ENCODE results near the gene PHACTR3. TPM values are rescaled to one million over a fixed set of nuclear protein-coding genes. Genes with fewer than 3 reads are reported as not detected.

Gene PHACTR3
- total and polyA plus RNA-seq, 2 donors, result 2.9 to 35.8 TPM

DNA sequence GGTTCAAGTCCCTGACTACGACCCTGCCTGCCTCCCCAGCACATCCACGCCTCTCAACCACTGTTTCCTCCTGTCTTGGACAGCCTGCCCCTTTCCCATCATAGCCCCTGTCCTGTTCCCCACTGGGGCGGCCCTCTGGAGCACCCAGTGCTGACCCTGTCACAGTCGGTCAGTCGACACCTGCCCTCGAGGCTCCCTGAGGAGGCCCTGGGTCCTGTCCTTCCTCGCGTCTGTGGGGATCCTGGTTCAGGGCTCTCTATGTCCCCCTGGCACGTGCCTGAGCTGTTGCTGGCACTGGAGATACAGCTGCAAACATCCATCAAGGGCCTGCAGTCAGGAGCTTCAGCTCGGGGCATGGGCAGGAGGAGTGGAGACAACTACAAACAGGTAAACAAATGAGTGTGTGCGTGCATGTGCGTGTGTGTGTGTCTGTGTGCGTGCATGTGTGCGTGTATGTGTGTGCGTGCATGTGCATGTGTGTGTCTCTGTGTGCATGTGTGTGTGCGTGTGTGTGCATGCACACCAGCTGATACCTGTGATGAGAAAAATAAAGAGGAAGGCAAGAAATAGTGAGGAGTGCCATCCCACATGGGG lies 132.8 kb downstream of the PHACTR3 start:
- no peak for DNase-seq (ENCODE audit: low read depth in 6 of 9, low spot score in 9 of 9)
- Histone ChIP-seq H3K27me3 (ENCODE audit: control insufficient read depth in 2 of 2, insufficient read depth in 1 of 2, low read length in 1 of 2) (no peaks in the 10 kb centered on the region), H3K4me3 (ENCODE audit: low read length in 2 of 2) (no peak overlapping the region), H3K27ac (ENCODE audit: low read depth in 1 of 2, low read length in 1 of 2) (no peak overlapping the region), H3K36me3 (ENCODE audit: control insufficient read depth in 2 of 2, insufficient read depth in 2 of 2, low read length in 1 of 2) (no peaks in the 10 kb centered on the region), H3K9me3 (ENCODE audit: control insufficient read depth in 2 of 2, insufficient read depth in 1 of 2, low read length in 1 of 2) (no peaks in the 10 kb centered on the region), H3K4me1 (ENCODE audit: control insufficient read depth in 2 of 2, insufficient read depth in 2 of 2, low read length in 2 of 2) (no peaks in the 10 kb centered on the region)
- 87% methylated on average over 16 of the region's 16 CpGs for WGBS

DNA sequence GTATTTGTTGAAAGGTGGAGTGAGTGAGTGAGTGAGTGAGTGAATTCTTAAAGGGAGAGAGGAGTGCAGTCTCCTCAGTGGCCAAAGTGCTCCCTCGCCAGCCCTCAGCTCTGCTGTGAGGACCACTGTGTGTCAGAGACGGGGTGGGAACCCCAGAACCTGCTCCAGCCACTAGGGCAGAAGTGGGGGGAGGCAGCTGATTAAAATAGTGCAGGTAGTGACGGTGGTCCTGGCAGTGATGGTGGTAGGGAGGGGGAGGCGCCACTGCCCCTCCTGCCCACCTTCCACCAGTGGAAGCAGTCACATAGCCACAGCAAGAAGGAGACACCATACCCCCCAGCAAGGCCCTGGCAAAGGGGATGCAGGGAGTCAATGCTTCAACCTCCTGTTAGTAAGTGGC lies 133.5 kb downstream of the PHACTR3 start:
- Histone ChIP-seq H3K36me3 (ENCODE audit: control insufficient read depth in 2 of 2, insufficient read depth in 2 of 2, low read length in 1 of 2) (no peaks in the 10 kb centered on the region), H3K27me3 (ENCODE audit: control insufficient read depth in 2 of 2, insufficient read depth in 1 of 2, low read length in 1 of 2) (no peaks in the 10 kb centered on the region), H3K4me1 (ENCODE audit: control insufficient read depth in 2 of 2, insufficient read depth in 2 of 2, low read length in 2 of 2) (no peaks in the 10 kb centered on the region), H3K4me3 (ENCODE audit: low read length in 2 of 2) (no peak overlapping the region), H3K9me3 (ENCODE audit: control insufficient read depth in 2 of 2, insufficient read depth in 1 of 2, low read length in 1 of 2) (no peaks in the 10 kb centered on the region), H3K27ac (ENCODE audit: low read depth in 1 of 2, low read length in 1 of 2) (no peak overlapping the region)
- DNase-seq (ENCODE audit: low read depth in 6 of 9, low spot score in 9 of 9), result no peak
- 77% methylated on average over 4 of the region's 4 CpGs for WGBS

GRCh38 chr20:59738851-59739250 lies 134.5 kb downstream of the PHACTR3 start:
- H3K9me3 ChIP-seq (ENCODE audit: control insufficient read depth in 2 of 2, insufficient read depth in 1 of 2, low read length in 1 of 2), result no peaks in the 10 kb centered on the region
- no peak for DNase-seq (ENCODE audit: low read depth in 6 of 9, low spot score in 9 of 9)
- no peaks in the 10 kb centered on the region for H3K4me1 ChIP-seq (ENCODE audit: control insufficient read depth in 2 of 2, insufficient read depth in 2 of 2, low read length in 2 of 2)
- 68% methylated on average over 4 of the region's 4 CpGs for WGBS
- H3K4me3 ChIP-seq (ENCODE audit: low read length in 2 of 2), result no peak overlapping the region
- H3K27me3 ChIP-seq (ENCODE audit: control insufficient read depth in 2 of 2, insufficient read depth in 1 of 2, low read length in 1 of 2), result no peaks in the 10 kb centered on the region
- no peak overlapping the region for H3K27ac ChIP-seq (ENCODE audit: low read depth in 1 of 2, low read length in 1 of 2)
- no peaks in the 10 kb centered on the region for H3K36me3 ChIP-seq (ENCODE audit: control insufficient read depth in 2 of 2, insufficient read depth in 2 of 2, low read length in 1 of 2)

DNA sequence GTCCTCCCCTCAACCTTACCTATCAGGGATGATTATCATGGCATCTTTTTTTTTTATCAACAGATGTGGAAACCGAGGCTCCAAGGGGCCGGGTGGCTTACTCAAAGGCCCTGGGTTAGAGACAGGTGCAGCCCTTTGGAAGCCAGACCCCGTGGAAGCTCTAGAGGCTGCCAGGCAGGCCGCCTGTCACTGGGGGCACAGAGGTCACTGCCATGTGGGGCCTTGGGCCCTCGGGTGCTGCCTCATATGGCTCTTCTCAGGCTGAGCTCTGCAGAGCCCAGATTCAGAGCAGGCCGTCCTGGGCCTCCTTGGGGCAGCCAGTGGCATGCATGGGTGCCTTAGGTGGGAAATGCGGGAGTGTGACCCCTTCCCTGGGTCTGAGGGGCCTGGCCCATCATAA lies 136.3 kb downstream of the PHACTR3 start:
- H3K4me1 ChIP-seq (ENCODE audit: control insufficient read depth in 2 of 2, insufficient read depth in 2 of 2, low read length in 2 of 2), result no peaks in the 10 kb centered on the region
- H3K9me3 ChIP-seq (ENCODE audit: control insufficient read depth in 2 of 2, insufficient read depth in 1 of 2, low read length in 1 of 2), result no peaks in the 10 kb centered on the region
- H3K36me3 ChIP-seq (ENCODE audit: control insufficient read depth in 2 of 2, insufficient read depth in 2 of 2, low read length in 1 of 2), result no peaks in the 10 kb centered on the region
- WGBS, result 83% methylated on average over 7 of the region's 7 CpGs
- H3K27me3 ChIP-seq (ENCODE audit: control insufficient read depth in 2 of 2, insufficient read depth in 1 of 2, low read length in 1 of 2), result no peaks in the 10 kb centered on the region
- H3K27ac ChIP-seq (ENCODE audit: low read depth in 1 of 2, low read length in 1 of 2), result no peak overlapping the region
- no peak overlapping the region for H3K4me3 ChIP-seq (ENCODE audit: low read length in 2 of 2)
- DNase-seq (ENCODE audit: low read depth in 6 of 9, low spot score in 9 of 9), result no peak

GRCh38 chr20:59741073-59741472 lies 136.7 kb downstream of the PHACTR3 start:
- H3K4me1 ChIP-seq (ENCODE audit: control insufficient read depth in 2 of 2, insufficient read depth in 2 of 2, low read length in 2 of 2), result no peaks in the 10 kb centered on the region
- H3K36me3 ChIP-seq (ENCODE audit: control insufficient read depth in 2 of 2, insufficient read depth in 2 of 2, low read length in 1 of 2), result no peaks in the 10 kb centered on the region
- no peak overlapping the region for H3K27ac ChIP-seq (ENCODE audit: low read depth in 1 of 2, low read length in 1 of 2)
- 92% methylated on average over 12 of the region's 12 CpGs for WGBS
- no peaks in the 10 kb centered on the region for H3K9me3 ChIP-seq (ENCODE audit: control insufficient read depth in 2 of 2, insufficient read depth in 1 of 2, low read length in 1 of 2)
- H3K4me3 ChIP-seq (ENCODE audit: low read length in 2 of 2), result no peak overlapping the region
- no peak for DNase-seq (ENCODE audit: low read depth in 6 of 9, low spot score in 9 of 9)
- no peaks in the 10 kb centered on the region for H3K27me3 ChIP-seq (ENCODE audit: control insufficient read depth in 2 of 2, insufficient read depth in 1 of 2, low read length in 1 of 2)

- Histone ChIP-seq H3K36me3 (ENCODE audit: control insufficient read depth in 2 of 2, insufficient read depth in 2 of 2, low read length in 1 of 2) (no peaks in the 10 kb centered on the region), H3K4me3 (ENCODE audit: low read length in 2 of 2) (no peak overlapping the region), H3K9me3 (ENCODE audit: control insufficient read depth in 2 of 2, insufficient read depth in 1 of 2, low read length in 1 of 2) (no peaks in the 10 kb centered on the region), H3K27ac (ENCODE audit: low read depth in 1 of 2, low read length in 1 of 2) (no peak overlapping the region), H3K27me3 (ENCODE audit: control insufficient read depth in 2 of 2, insufficient read depth in 1 of 2, low read length in 1 of 2) (no peaks in the 10 kb centered on the region), H3K4me1 (ENCODE audit: control insufficient read depth in 2 of 2, insufficient read depth in 2 of 2, low read length in 2 of 2) (no peaks in the 10 kb centered on the region)
- 85% methylated on average over 24 of the region's 24 CpGs for WGBS
- no peak for DNase-seq (ENCODE audit: low read depth in 6 of 9, low spot score in 9 of 9)
These were observed 138.2 kb downstream of the PHACTR3 start for GRCh38 chr20:59742351-59743095.

- H3K4me3 ChIP-seq (ENCODE audit: low read length in 2 of 2), result no peak overlapping the region
- H3K27ac ChIP-seq (ENCODE audit: low read depth in 1 of 2, low read length in 1 of 2), result no peak overlapping the region
- H3K27me3 ChIP-seq (ENCODE audit: control insufficient read depth in 2 of 2, insufficient read depth in 1 of 2, low read length in 1 of 2), result no peaks in the 10 kb centered on the region
- no peaks in the 10 kb centered on the region for H3K9me3 ChIP-seq (ENCODE audit: control insufficient read depth in 2 of 2, insufficient read depth in 1 of 2, low read length in 1 of 2)
- WGBS, result 73% methylated on average over 9 of the region's 9 CpGs
- H3K36me3 ChIP-seq (ENCODE audit: control insufficient read depth in 2 of 2, insufficient read depth in 2 of 2, low read length in 1 of 2), result no peaks in the 10 kb centered on the region
- H3K4me1 ChIP-seq (ENCODE audit: control insufficient read depth in 2 of 2, insufficient read depth in 2 of 2, low read length in 2 of 2), result no peaks in the 10 kb centered on the region
- no peak for DNase-seq (ENCODE audit: low read depth in 6 of 9, low spot score in 9 of 9)
These were observed 139.0 kb downstream of the PHACTR3 start for GRCh38 chr20:59743308-59743707.

GRCh38 chr20:59743767-59744485 lies 139.6 kb downstream of the PHACTR3 start:
- DNase-seq (ENCODE audit: low read depth in 6 of 9, low spot score in 9 of 9), result no peak
- Histone ChIP-seq H3K4me1 (ENCODE audit: control insufficient read depth in 2 of 2, insufficient read depth in 2 of 2, low read length in 2 of 2) (no peaks in the 10 kb centered on the region), H3K27ac (ENCODE audit: low read depth in 1 of 2, low read length in 1 of 2) (no peak overlapping the region), H3K27me3 (ENCODE audit: control insufficient read depth in 2 of 2, insufficient read depth in 1 of 2, low read length in 1 of 2) (no peaks in the 10 kb centered on the region), H3K36me3 (ENCODE audit: control insufficient read depth in 2 of 2, insufficient read depth in 2 of 2, low read length in 1 of 2) (no peaks in the 10 kb centered on the region), H3K9me3 (ENCODE audit: control insufficient read depth in 2 of 2, insufficient read depth in 1 of 2, low read length in 1 of 2) (no peaks in the 10 kb centered on the region), H3K4me3 (ENCODE audit: low read length in 2 of 2) (no peak overlapping the region)
- whole genome bisulfite sequencing, result 78% methylated on average over 21 of the region's 21 CpGs

DNA sequence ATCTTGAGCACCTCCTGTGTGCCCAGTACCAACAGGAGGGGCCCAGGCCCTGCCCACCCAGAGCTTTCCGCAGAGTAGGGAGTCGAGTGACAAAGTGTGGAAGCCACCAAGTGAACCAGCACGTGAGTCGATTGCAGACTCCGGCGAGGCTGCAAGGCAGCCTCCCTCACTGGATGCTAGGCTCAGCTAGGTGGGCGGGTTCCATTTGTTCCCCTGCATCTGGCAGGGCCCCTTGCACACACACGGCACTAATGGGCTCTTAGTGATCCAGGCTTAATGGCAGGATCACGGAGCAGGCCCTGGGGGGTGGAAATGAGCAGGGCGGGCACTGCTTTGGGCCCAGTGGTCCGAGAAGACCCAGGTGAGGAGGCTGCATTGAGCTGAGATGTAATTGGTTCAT lies 140.4 kb downstream of the PHACTR3 start:
- H3K4me3 ChIP-seq (ENCODE audit: low read length in 2 of 2), result no peak overlapping the region
- no peaks in the 10 kb centered on the region for H3K9me3 ChIP-seq (ENCODE audit: control insufficient read depth in 2 of 2, insufficient read depth in 1 of 2, low read length in 1 of 2)
- H3K4me1 ChIP-seq (ENCODE audit: control insufficient read depth in 2 of 2, insufficient read depth in 2 of 2, low read length in 2 of 2), result no peaks in the 10 kb centered on the region
- no peak for DNase-seq (ENCODE audit: low read depth in 6 of 9, low spot score in 9 of 9)
- no peaks in the 10 kb centered on the region for H3K27me3 ChIP-seq (ENCODE audit: control insufficient read depth in 2 of 2, insufficient read depth in 1 of 2, low read length in 1 of 2)
- no peaks in the 10 kb centered on the region for H3K36me3 ChIP-seq (ENCODE audit: control insufficient read depth in 2 of 2, insufficient read depth in 2 of 2, low read length in 1 of 2)
- H3K27ac ChIP-seq (ENCODE audit: low read depth in 1 of 2, low read length in 1 of 2), result no peak overlapping the region
- 77% methylated on average over 11 of the region's 11 CpGs for WGBS

All from thymus (tissue), 11 donors.